Measurements from ENCODE around the gene ZNF25.
"Not testable (repeated sequence)": the region's sequence is repeated elsewhere in the genome, so short reads cannot be mapped to it uniquely, and the experiment has no call there.

- TF ChIP-seq, protein P1, sequence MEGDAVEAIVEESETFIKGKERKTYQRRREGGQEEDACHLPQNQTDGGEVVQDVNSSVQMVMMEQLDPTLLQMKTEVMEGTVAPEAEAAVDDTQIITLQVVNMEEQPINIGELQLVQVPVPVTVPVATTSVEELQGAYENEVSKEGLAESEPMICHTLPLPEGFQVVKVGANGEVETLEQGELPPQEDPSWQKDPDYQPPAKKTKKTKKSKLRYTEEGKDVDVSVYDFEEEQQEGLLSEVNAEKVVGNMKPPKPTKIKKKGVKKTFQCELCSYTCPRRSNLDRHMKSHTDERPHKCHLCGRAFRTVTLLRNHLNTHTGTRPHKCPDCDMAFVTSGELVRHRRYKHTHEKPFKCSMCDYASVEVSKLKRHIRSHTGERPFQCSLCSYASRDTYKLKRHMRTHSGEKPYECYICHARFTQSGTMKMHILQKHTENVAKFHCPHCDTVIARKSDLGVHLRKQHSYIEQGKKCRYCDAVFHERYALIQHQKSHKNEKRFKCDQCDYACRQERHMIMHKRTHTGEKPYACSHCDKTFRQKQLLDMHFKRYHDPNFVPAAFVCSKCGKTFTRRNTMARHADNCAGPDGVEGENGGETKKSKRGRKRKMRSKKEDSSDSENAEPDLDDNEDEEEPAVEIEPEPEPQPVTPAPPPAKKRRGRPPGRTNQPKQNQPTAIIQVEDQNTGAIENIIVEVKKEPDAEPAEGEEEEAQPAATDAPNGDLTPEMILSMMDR (IDR thresholded peaks at IDR 0.05) = not testable (repeated sequence)
- not testable (repeated sequence) for TF ChIP-seq POLR2A (IDR thresholded peaks at IDR 0.05)
These were observed 42.7 kb upstream of the ZNF25 start for GRCh38 chr10:38019124-38019523.

Data from uterus (tissue), 2 donors.